ENCODE measurements around the gene FNDC11. TPM values are rescaled to one million over a fixed set of nuclear protein-coding genes. Genes with fewer than 3 reads are reported as not detected.

Gene FNDC11
- total RNA-seq, 2 donors from 2014 or later = 0.35 to 0.69 TPM

DNA sequence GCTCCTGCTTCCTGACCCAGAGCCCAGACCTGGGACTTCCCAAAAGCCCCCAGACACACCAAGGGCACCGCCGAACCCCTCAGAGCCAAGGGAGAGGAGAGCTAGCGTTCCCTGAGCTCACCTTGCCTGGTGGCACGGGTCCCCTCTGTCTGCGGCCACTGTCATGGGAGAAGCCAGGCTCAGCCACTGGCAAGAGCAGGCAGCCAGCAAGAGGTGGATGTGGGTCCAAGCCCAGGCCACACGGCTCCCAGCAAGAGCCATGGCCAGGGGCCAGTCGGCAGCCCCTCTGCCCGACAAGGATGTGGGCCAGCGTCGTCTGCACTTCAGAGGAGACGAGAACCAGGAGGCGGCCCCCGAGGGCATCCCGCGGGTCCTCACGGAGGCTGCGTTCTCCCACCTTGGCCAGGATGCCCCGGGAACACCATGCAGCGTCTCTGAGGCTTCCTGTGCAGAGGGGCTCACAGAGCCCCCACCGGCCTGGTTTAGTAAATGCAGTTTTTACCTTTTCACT is 35.6 kb upstream of the FNDC11 start:
- H3K36me3 ChIP-seq = no peaks in the 10 kb centered on the region
- H3K4me3 ChIP-seq = no peak overlapping the region
- no peak overlapping the region for H3K27ac ChIP-seq
- H3K4me1 ChIP-seq = peaks cover 5% of the 10 kb centered on the region
- DNase-seq = no peak
- no peaks in the 10 kb centered on the region for H3K9me3 ChIP-seq
- TF ChIP-seq, protein P1, sequence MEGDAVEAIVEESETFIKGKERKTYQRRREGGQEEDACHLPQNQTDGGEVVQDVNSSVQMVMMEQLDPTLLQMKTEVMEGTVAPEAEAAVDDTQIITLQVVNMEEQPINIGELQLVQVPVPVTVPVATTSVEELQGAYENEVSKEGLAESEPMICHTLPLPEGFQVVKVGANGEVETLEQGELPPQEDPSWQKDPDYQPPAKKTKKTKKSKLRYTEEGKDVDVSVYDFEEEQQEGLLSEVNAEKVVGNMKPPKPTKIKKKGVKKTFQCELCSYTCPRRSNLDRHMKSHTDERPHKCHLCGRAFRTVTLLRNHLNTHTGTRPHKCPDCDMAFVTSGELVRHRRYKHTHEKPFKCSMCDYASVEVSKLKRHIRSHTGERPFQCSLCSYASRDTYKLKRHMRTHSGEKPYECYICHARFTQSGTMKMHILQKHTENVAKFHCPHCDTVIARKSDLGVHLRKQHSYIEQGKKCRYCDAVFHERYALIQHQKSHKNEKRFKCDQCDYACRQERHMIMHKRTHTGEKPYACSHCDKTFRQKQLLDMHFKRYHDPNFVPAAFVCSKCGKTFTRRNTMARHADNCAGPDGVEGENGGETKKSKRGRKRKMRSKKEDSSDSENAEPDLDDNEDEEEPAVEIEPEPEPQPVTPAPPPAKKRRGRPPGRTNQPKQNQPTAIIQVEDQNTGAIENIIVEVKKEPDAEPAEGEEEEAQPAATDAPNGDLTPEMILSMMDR (IDR thresholded peaks at IDR 0.05) = no peak
- intact Hi-C loops (cut with DNase I) = no loop called here
- H3K27me3 ChIP-seq = no peaks in the 10 kb centered on the region
- no peak overlapping the region for H3K9ac ChIP-seq (ENCODE audit: low read depth in 2 of 2, low read length in 2 of 2)

DNA sequence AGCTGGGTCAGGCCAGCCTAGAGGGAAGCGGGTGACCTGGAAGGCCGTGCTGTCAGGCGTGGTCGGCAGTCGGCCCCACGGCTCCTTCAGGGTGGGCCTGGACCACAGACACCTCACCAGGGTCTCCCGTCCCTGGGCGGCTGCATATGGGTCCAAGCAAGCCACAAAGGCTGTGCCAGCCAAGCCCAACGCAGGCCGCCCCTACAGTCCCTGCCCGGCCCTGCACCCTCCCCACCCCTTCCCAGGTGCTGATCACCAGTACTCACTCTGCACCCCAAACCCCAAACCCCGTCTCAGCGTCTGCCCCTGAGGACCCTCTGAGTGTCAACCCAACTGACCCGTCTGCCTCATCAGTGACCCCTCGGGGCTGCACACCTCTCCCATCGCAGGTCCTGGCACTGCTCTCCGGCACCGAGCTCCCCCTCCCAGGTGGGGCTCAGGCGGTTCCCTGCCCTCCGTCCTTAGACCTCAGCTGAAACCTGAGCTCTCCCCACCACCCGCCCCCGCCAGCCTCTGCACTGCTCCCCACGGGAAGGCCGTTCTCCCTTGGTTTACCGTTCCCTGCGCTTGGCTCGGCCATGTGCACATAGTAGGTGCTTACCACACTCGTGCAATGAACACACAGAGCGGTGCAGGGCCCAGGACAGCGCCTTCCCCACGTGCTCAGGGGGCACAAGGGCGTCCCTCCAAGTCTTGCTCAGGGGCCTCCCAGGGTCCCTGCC is 34.9 kb upstream of the FNDC11 start:
- Histone ChIP-seq H3K4me3 (peak overlapping the region; percentile 91), H3K4me1 (peaks cover 5% of the 10 kb centered on the region), H3K36me3 (no peaks in the 10 kb centered on the region), H3K27me3 (no peaks in the 10 kb centered on the region), H3K9me3 (no peaks in the 10 kb centered on the region), H3K9ac (ENCODE audit: low read depth in 2 of 2, low read length in 2 of 2) (peak overlapping the region; percentile 61 to 70), H3K27ac (no peak overlapping the region)
- TF ChIP-seq, protein P1 (IDR thresholded peaks at IDR 0.05) = no peak
- intact Hi-C loops (cut with DNase I) = no loop called here
- no peak for DNase-seq

DNA sequence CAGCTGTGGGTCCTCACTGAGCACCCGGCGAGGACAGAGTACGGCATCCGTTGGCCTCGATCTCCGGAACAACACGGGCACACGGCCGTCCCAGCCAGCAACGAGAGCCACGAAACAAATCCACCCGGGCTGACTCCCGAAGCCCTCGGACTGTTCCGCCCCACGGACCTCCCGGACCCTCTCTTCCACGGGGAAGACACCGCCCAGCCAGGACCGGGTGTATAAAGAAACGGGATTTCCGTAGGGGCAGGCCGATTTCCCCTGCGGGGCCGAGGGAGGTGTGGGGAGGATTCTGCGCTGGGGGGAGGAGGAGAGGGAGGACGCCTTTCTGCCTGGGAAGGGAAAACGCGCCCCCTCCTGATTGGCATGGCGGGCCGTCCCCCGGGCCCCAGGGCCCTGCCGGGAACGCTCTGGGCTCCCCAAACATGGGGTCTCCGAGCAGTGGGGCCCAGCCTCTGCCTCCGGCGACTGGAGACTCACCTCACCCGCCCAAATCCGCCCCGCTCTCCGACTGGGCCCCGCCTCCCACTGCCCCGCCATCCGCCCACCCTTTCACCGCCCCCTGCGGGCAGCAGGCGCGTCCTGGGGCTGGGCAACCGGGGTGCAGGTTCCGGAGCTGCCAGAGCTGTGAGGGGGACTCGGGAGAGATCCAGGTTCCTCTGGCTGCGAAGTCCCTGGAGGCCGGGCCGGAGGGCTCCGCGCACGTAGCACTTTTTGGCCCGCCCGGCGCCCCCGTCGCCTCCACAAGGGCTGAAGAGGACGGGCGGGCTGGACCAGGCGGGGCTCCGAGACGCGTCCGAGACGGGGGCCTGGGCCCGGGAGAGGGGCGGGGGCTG is 34.1 kb upstream of the FNDC11 start:
- intact Hi-C loops (cut with DNase I) = no loop called here
- Histone ChIP-seq H3K27ac (peak overlapping the region; percentile 97), H3K4me3 (peak overlapping the region; percentile 91), H3K36me3 (no peaks in the 10 kb centered on the region), H3K9me3 (no peaks in the 10 kb centered on the region), H3K4me1 (peaks cover 5% of the 10 kb centered on the region), H3K9ac (ENCODE audit: low read depth in 2 of 2, low read length in 2 of 2) (peak overlapping the region; percentile 61 to 70), H3K27me3 (no peaks in the 10 kb centered on the region)
- DNase-seq = peak; percentile 68
- TF ChIP-seq, protein P1 (IDR thresholded peaks at IDR 0.05) = no peak

DNA sequence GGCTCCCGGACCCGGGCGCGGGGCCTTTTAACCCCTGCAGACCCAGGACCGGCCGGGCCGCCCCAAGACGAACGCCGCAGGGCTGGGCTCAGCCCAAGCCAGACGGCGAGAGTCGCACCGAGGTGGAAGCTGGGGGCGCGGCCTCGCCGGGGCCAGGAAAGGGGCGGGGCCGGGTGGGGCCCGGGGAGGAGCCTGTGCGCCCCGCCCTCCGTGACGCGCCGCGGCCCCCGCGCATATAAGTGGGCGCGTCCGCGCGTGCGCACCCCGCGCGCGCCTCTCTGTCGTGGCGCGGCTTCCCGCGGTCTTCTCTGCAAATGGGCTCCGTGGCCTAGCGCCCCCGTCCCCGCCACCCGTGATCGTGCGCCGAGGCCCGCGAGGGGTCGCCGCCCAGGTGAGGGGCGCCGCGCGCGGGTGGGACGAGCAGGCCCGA is 33.4 kb upstream of the FNDC11 start, which contains the start of gene PPDPF:
Gene PPDPF (plus strand): TSS at position 262 of the 430 bp plus-strand sequence. CDS start 544 bp downstream, outside the sequence.
- peaks cover 5% of the 10 kb centered on the region for H3K4me1 ChIP-seq
- H3K4me3 ChIP-seq = peak within 1 kb of the TSS; percentile 91
- H3K9ac ChIP-seq (ENCODE audit: low read depth in 2 of 2, low read length in 2 of 2) = peak within 1 kb of the TSS; percentile 95 to 96
- no peaks in the 10 kb centered on the region for H3K36me3 ChIP-seq
- DNase-seq = peak; percentile 84
- no peaks in the 10 kb centered on the region for H3K27me3 ChIP-seq
- no peaks in the 10 kb centered on the region for H3K9me3 ChIP-seq
- intact Hi-C loops (cut with DNase I) = no loop called here
- TF ChIP-seq, protein P1 (IDR thresholded peaks at IDR 0.05) = no peak
- peak within 1 kb of the TSS; percentile 97 for H3K27ac ChIP-seq

DNA sequence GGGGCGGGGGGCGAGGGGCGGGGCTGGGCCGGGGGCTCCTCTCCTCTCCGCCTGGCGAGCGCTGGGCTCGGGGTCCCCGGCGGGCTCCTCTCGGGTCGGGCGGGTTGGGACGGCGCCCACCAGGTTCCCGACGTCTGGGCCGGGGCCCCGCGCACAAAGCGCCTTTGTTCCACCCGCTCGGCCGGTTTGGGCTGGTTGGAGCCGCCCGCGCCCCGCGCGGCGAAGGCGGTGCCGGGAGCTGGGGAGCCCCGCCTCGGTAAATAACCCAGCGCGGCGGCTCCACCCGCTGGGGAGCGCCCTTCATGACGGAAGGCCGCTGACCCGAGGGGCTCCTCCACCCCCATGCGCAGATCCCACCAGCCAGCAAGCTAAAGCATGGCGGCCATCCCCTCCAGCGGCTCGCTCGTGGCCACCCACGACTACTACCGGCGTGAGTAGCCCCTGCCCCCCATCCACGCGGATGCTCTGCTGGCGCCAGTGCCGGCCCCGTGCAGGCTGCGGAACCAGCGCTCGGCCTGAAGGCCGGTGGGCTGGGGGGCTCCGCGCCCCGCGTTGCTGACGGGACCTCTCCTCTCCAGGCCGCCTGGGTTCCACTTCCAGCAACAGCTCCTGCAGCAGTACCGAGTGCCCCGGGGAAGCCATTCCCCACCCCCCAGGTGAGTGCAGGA is 32.9 kb upstream of the FNDC11 start:
- TF ChIP-seq, protein P1 (IDR thresholded peaks at IDR 0.05) = no peak
- Histone ChIP-seq H3K27me3 (no peaks in the 10 kb centered on the region), H3K9ac (ENCODE audit: low read depth in 2 of 2, low read length in 2 of 2) (peak overlapping the region; percentile 95 to 96), H3K27ac (peak overlapping the region; percentile 97), H3K36me3 (no peaks in the 10 kb centered on the region), H3K4me3 (peak overlapping the region; percentile 91), H3K4me1 (peaks cover 5% of the 10 kb centered on the region), H3K9me3 (no peaks in the 10 kb centered on the region)
- intact Hi-C loops (cut with DNase I) = no loop called here
- peak; percentile 93 for DNase-seq

Data from colonic mucosa (tissue), 4 donors.